Endodermal cell (in vitro differentiated cells): ENCODE data around the gene SOST. TPM values are rescaled to one million over a fixed set of nuclear protein-coding genes. Genes with fewer than 3 reads are reported as not detected.

Experiments used
- DNase-seq: peaks from one replicate; pipeline ENCODE4 v3.0.0-alpha.2; 2017
- H3K27ac ChIP-seq: 2 replicates; pipeline ENCODE4 v1.5.1; 2013; ENCODE audit warnings: mild to moderate bottlenecking, low read depth, low read length, moderate library complexity
- H3K27me3 ChIP-seq: 2 replicates; pipeline ENCODE4 v1.6.1; 2013; ENCODE audit warnings: mild to moderate bottlenecking, low read length, moderate library complexity; ENCODE audit not compliant: insufficient read depth, control insufficient read depth, poor library complexity, severe bottlenecking
- H3K36me3 ChIP-seq: 2 replicates; pipeline ENCODE4 v1.7.0; 2013; ENCODE audit warnings: mild to moderate bottlenecking, low read length, moderate library complexity; ENCODE audit not compliant: control insufficient read depth, insufficient read depth
- H3K4me1 ChIP-seq: one replicate; pipeline ENCODE4 v1.7.0; 2013; ENCODE audit warnings: low read length; ENCODE audit not compliant: control insufficient read depth, insufficient read depth
- H3K4me3 ChIP-seq: 2 replicates; pipeline ENCODE4 v1.5.1; 2013; ENCODE audit warnings: mild to moderate bottlenecking, low read length, moderate library complexity
- H3K9ac ChIP-seq: 2 replicates; pipeline ENCODE4 v1.6.1; 2013; ENCODE audit warnings: mild to moderate bottlenecking, low read length, moderate library complexity; ENCODE audit not compliant: poor library complexity, severe bottlenecking; ENCODE audit errors: extremely low read depth
- H3K9me3 ChIP-seq: 2 replicates; pipeline ENCODE4 v1.6.1; 2013; ENCODE audit warnings: mild to moderate bottlenecking, low read length, moderate library complexity; ENCODE audit not compliant: control insufficient read depth
- H3K27ac Mint-ChIP-seq: 2 replicates; pipeline ENCODE4 v1.8.0; 2020; ENCODE audit warnings: mixed read lengths
- H3K27me3 Mint-ChIP-seq: 2 replicates; pipeline ENCODE4 v1.8.0; 2021; ENCODE audit warnings: mild to moderate bottlenecking, mixed read lengths; ENCODE audit not compliant: insufficient read depth
- H3K36me3 Mint-ChIP-seq: 2 replicates; pipeline ENCODE4 v1.8.0; 2020; ENCODE audit warnings: low read depth, mixed read lengths
- H3K4me1 Mint-ChIP-seq: 2 replicates; pipeline ENCODE4 v1.8.0; 2020; ENCODE audit warnings: mixed read lengths
- H3K4me3 Mint-ChIP-seq: 2 replicates; pipeline ENCODE4 v1.8.0; 2020; ENCODE audit warnings: mild to moderate bottlenecking, moderate library complexity, mixed read lengths
- H3K9me3 Mint-ChIP-seq: 2 replicates; pipeline ENCODE4 v1.8.0; 2020; ENCODE audit warnings: mild to moderate bottlenecking, mixed read lengths
- CTCF ChIP-seq: fragments of 200-600 bp; sonication (generic); conservative IDR thresholded peaks from 2 replicates; pipeline ENCODE4 v1.5.0; 2021; ENCODE audit warnings: antibody characterized with exemption, mild to moderate bottlenecking
- WGBS, 2 experiments: methylation state at CpG; one replicate each; pipeline versions ENCODE4 v1.1.5 to v1.1.7; 2013; ENCODE audit warnings: missing lambda C conversion rate in 2 of 2, mixed read lengths in 1 of 2; ENCODE audit not compliant: insufficient coverage in 1 of 2, insufficient read length in 1 of 2; 5-methylcytosine and 5-hydroxymethylcytosine counted together
- total RNA-seq, 2 donors: library from RNA; stranded (reverse); fragmentation: NEBNext Ultra II Directional in 1 of 2; extraction: Animal tissue kit (Norgen Biotek cat#: 25700) in 1 of 2; gene quantifications; 2 replicates in 1 of 2; 3 replicates in 1 of 2; pipeline ENCODE4 v1.2.1, GENCODE V29; 2021

The SOST gene
- total RNA-seq, 2 donors from 2014 or later, result not detected

DNA sequence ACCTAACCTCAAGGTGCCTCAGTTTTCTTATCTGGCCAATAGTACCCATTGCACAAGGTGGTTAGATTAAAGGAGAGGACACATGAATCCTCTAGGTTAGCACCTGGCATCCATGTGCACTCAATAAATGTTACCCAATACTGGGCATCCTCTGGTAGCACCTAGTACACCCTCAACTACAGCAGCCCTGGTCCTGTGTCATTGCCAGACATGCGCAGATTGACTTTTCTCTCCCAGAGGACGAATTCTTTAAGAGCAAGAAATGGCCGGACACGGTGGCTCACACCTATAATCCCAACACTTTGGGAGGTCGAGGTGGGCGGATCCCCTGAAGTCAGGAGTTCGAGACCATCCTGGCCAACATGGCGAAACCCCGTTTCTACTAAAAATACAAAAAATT lies 12.9 kb upstream of the SOST start:
- no peak overlapping the region for H3K27ac Mint-ChIP-seq
- H3K4me3 Mint-ChIP-seq, result no peak overlapping the region
- WGBS, 2 experiments, result 88 to 93% methylated on average over 9 of the region's 9 CpGs

DNA sequence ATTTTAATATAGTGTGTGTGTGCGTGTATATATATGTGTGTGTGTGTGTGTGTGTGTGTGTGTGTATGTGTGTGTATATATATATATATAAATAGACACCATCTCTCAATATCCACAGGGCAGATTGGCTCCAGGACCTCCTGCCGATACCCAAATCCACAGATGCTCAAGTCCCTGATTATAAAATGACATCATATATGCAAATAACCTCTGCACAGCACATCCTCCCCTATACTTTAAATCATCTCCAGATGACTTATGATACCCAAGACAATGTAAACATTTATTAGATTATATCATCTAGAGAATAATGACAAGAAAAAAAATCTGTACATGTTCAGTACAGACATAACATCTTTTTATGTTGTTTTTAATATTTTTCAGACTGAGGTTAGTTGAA lies 12.4 kb upstream of the SOST start:
- Mint-ChIP-seq H3K9me3 (no peaks in the 10 kb centered on the region), H3K36me3 (peaks cover 58% of the 10 kb centered on the region), H3K4me3 (no peak overlapping the region), H3K4me1 (peaks cover 2% of the 10 kb centered on the region), H3K27me3 (no peaks in the 10 kb centered on the region), H3K27ac (no peak overlapping the region)
- Histone ChIP-seq H3K4me3 (no peak overlapping the region), H3K4me1 (no peaks in the 10 kb centered on the region), H3K36me3 (peaks cover 56% of the 10 kb centered on the region), H3K9ac (no peak overlapping the region), H3K27me3 (no peaks in the 10 kb centered on the region), H3K9me3 (no peaks in the 10 kb centered on the region), H3K27ac (no peak overlapping the region)
- DNase-seq, result no peak
- WGBS, 2 experiments, result 100% methylated on average over 1 of the region's 2 CpGs; no CpG with 5 or more reads in 1 of the 2 experiments
- TF ChIP-seq CTCF, result no peak

More for the DNA sequence above, 12.9 kb upstream of the SOST start:
- H3K27me3 Mint-ChIP-seq, result no peaks in the 10 kb centered on the region
- peaks cover 62% of the 10 kb centered on the region for H3K36me3 Mint-ChIP-seq
- Histone ChIP-seq H3K27ac (no peak overlapping the region), H3K27me3 (no peaks in the 10 kb centered on the region), H3K36me3 (peaks cover 53% of the 10 kb centered on the region), H3K9ac (no peak overlapping the region), H3K4me3 (no peak overlapping the region), H3K4me1 (no peaks in the 10 kb centered on the region), H3K9me3 (no peaks in the 10 kb centered on the region)
- no peak for TF ChIP-seq CTCF
- H3K9me3 Mint-ChIP-seq, result no peaks in the 10 kb centered on the region
- H3K4me1 Mint-ChIP-seq, result peaks cover 2% of the 10 kb centered on the region
- no peak for DNase-seq

DNA sequence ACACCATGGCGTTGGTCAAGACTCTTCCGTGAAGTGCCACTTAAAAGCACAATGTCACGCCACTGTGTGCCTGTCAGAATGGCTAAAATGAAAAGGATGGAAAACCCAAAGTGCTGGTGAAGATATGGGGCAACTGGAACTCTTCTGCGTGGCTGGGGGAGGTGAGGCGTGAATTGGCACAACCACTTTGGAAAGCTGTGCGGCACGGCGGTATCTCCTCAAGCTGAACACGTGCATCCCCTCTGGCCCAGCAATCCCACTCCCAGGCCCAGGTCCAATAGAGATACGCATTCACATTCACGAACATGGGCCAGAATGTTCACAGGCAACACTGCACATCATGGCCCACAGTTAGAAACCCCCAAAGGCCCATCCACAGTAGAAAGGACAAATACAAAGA lies 11.3 kb upstream of the SOST start:
- no peaks in the 10 kb centered on the region for H3K27me3 Mint-ChIP-seq
- Histone ChIP-seq H3K27ac (no peak overlapping the region), H3K4me1 (no peaks in the 10 kb centered on the region), H3K9ac (no peak overlapping the region), H3K36me3 (peaks cover 55% of the 10 kb centered on the region), H3K9me3 (no peaks in the 10 kb centered on the region), H3K27me3 (no peaks in the 10 kb centered on the region), H3K4me3 (no peak overlapping the region)
- no peak overlapping the region for H3K4me3 Mint-ChIP-seq
- H3K36me3 Mint-ChIP-seq, result peaks cover 55% of the 10 kb centered on the region
- WGBS, 2 experiments, result 97 to 100% methylated on average over 11 of the region's 11 CpGs
- TF ChIP-seq CTCF, result no peak
- H3K4me1 Mint-ChIP-seq, result peaks cover 2% of the 10 kb centered on the region
- no peaks in the 10 kb centered on the region for H3K9me3 Mint-ChIP-seq
- H3K27ac Mint-ChIP-seq, result no peak overlapping the region
- peak; percentile 44 for DNase-seq
